Stomach (tissue), 9 donors: ENCODE results near the gene SH3BP2. TPM values are rescaled to one million over a fixed set of nuclear protein-coding genes. Genes with fewer than 3 reads are reported as not detected.

Experiments used
- DNase-seq, 2 donors: peaks; one replicate each; pipeline versions ENCODE4 v3.0.0 to v3.0.0-alpha.2; 2013 to 2019
- H3K27ac ChIP-seq, 5 donors: fragments of 200-600 bp in 4 of 5; sonication (generic) in 4 of 5; one replicate each; pipeline ENCODE4 v1.5.1; 2013 to 2019; ENCODE audit warnings: mild to moderate bottlenecking in 1 of 5, moderate library complexity in 1 of 5
- H3K27me3 ChIP-seq, 3 donors: fragments of 200-600 bp; sonication (generic); one replicate each; pipeline ENCODE4 v1.5.1; 2017 to 2019; ENCODE audit warnings: mixed run types in 1 of 3
- H3K36me3 ChIP-seq, 4 donors: fragments of 200-600 bp; sonication (generic); 1 replicate in 3 of 4; 2 replicates in 1 of 4; pipeline ENCODE4 v1.5.1; 2016 to 2019
- H3K4me1 ChIP-seq, 4 donors: fragments of 200-600 bp; sonication (generic); one replicate each; pipeline ENCODE4 v1.5.1; 2016 to 2019
- H3K4me3 ChIP-seq, 4 donors: fragments of 200-600 bp; sonication (generic) in 3 of 4; one replicate each; pipeline ENCODE4 v1.5.1; 2016 to 2019; ENCODE audit warnings: mild to moderate bottlenecking in 1 of 4
- H3K9me3 ChIP-seq, 4 donors: fragments of 200-600 bp; sonication (generic); one replicate each; pipeline ENCODE4 v1.5.1; 2016 to 2019
- CTCF ChIP-seq, 7 experiments: fragments of 450-650 bp in 4 of 7; fragments of 200-600 bp in 3 of 7; sonication (generic) in 3 of 7; IDR thresholded peaks; one replicate each; pipeline ENCODE4 v1.5.1; 2016 to 2019; ENCODE audit warnings: antibody characterized with exemption in 7 of 7, control low read depth in 2 of 7, mild to moderate bottlenecking in 1 of 7
- EP300 ChIP-seq: sonication (generic); formaldehyde crosslinking; IDR thresholded peaks from one replicate; pipeline ENCODE4 v1.6.1; 2017; ENCODE audit warnings: antibody characterized with exemption
- POLR2A ChIP-seq, 4 donors: fragments of 450-650 bp; IDR thresholded peaks; one replicate each; pipeline ENCODE4 v1.6.1; 2016; ENCODE audit warnings: antibody characterized with exemption in 4 of 4, control low read depth in 2 of 4, mild to moderate bottlenecking in 1 of 4, moderate library complexity in 1 of 4
- POLR2AphosphoS5 ChIP-seq, 3 donors: sonication (generic); formaldehyde crosslinking; IDR thresholded peaks; one replicate each; pipeline ENCODE4 v1.6.1; 2016; ENCODE audit warnings: antibody characterized with exemption in 3 of 3
- WGBS, 5 donors: extraction: QIAGEN DNeasy Blood & Tissue Kit in 3 of 5; methylation state at CpG; one replicate each; pipeline versions ENCODE4 v1.1.5 to v1.1.7; 2013 to 2018; 5-methylcytosine and 5-hydroxymethylcytosine counted together
- intact Hi-C: fragments of 100-400 bp; cut with DNase I; formaldehyde crosslinking; loops from one replicate; pipeline ENCODE4 v1.15.1; 2023; ENCODE audit warnings: low total_unique reads
- polyA plus RNA-seq, 3 donors: library from polyadenylated mRNA; stranded (reverse); fragments of 200-250 nt; gene quantifications; one replicate each; pipeline ENCODE4 v1.2.3, GENCODE V29; 2013
- total RNA-seq, 5 donors: library from RNA; depleted of rRNA; stranded (reverse); fragments of >200 nt; gene quantifications; one replicate each; pipeline versions ENCODE4 v1.1.0 to v1.2.3, GENCODE V29; 2014 to 2016
- donor health status: healthy with polysubstance abuse.
- donor health status: Bipolar disorder and iron deficiency.
- donor health status: healthy.

SH3BP2 gene
- total and polyA plus RNA-seq, 8 donors = 9.0 to 151 (median 32.7) TPM

GRCh38 chr4:2835978-2836377 is 43.1 kb downstream of the SH3BP2 start:
- TF ChIP-seq EP300 (no peak), POLR2AphosphoS5 (IDR thresholded peaks at IDR 0.05) (no peak), POLR2A (IDR thresholded peaks at IDR 0.05) (no peak), CTCF (IDR thresholded peaks at IDR 0.05) (no peak)
- intact Hi-C loops = no loop called here
- Histone ChIP-seq H3K27ac (peak overlapping the region in 3 of 5 donors; percentile 8 to 79 (median 56)), H3K4me3 (no peak overlapping the region), H3K27me3 (no peaks in the 10 kb centered on the region), H3K36me3 (peaks cover 30 to 58% (median 54%) of the 10 kb centered on the region in 4 donors), H3K9me3 (no peaks in the 10 kb centered on the region), H3K4me1 (peaks cover 9 to 46% (median 31%) of the 10 kb centered on the region in 4 donors)
- DNase-seq = peak in 1 of 2 donors; percentile 19
- WGBS, 5 donors = 82 to 100% (median 92%) methylated on average over 1 to 8 of the region's 8 CpGs

- WGBS, 5 donors = 70 to 90% (median 82%) methylated on average over 3 to 5 of the region's 5 CpGs
- intact Hi-C loops = no loop called here
- peak in 1 of 2 donors; percentile 19 for DNase-seq
These were observed 43.5 kb downstream of the SH3BP2 start for GRCh38 chr4:2836391-2836859.

GRCh38 chr4:2837110-2837903 is 44.4 kb downstream of the SH3BP2 start:
- WGBS, 5 donors = 57 to 74% (median 63%) methylated on average over 12 to 20 of the region's 20 CpGs
- DNase-seq = peak in 1 of 2 donors; percentile 22
- Histone ChIP-seq H3K36me3 (peaks cover 18 to 44% (median 41%) of the 10 kb centered on the region in 4 donors), H3K4me1 (peaks cover 9 to 46% (median 31%) of the 10 kb centered on the region in 4 donors), H3K4me3 (peak overlapping the region in 1 of 4 donors; percentile 8), H3K27ac (peak overlapping the region; percentile 26 to 79 (median 57)), H3K27me3 (no peaks in the 10 kb centered on the region), H3K9me3 (no peaks in the 10 kb centered on the region)
- intact Hi-C loops = no loop called here
- no peak for TF ChIP-seq POLR2AphosphoS5 (IDR thresholded peaks at IDR 0.05)
- no peak for TF ChIP-seq POLR2A (IDR thresholded peaks at IDR 0.05)
- TF ChIP-seq EP300 = no peak
- no peak for TF ChIP-seq CTCF (IDR thresholded peaks at IDR 0.05)

More at GRCh38 chr4:2836391-2836859, 43.5 kb downstream of the SH3BP2 start:
- Histone ChIP-seq H3K27me3 (no peaks in the 10 kb centered on the region), H3K27ac (peak overlapping the region in 4 of 5 donors; percentile 8 to 79 (median 66)), H3K36me3 (peaks cover 26 to 53% (median 50%) of the 10 kb centered on the region in 4 donors), H3K4me1 (peaks cover 9 to 46% (median 31%) of the 10 kb centered on the region in 4 donors), H3K4me3 (no peak overlapping the region), H3K9me3 (no peaks in the 10 kb centered on the region)
- TF ChIP-seq EP300 (no peak), POLR2A (IDR thresholded peaks at IDR 0.05) (no peak), POLR2AphosphoS5 (IDR thresholded peaks at IDR 0.05) (no peak), CTCF (IDR thresholded peaks at IDR 0.05) (no peak)

- TF ChIP-seq POLR2AphosphoS5 (IDR thresholded peaks at IDR 0.05) (peak in 1 of 3 donors; percentile 30), CTCF (IDR thresholded peaks at IDR 0.05) (no peak), POLR2A (IDR thresholded peaks at IDR 0.05) (no peak), EP300 (no peak)
- WGBS, 5 donors = 45 to 54% (median 49%) methylated on average over 8 of the region's 8 CpGs
- DNase-seq = peak; percentile 37 to 84
- Histone ChIP-seq H3K9me3 (no peaks in the 10 kb centered on the region), H3K27me3 (no peaks in the 10 kb centered on the region), H3K4me3 (peak overlapping the region in 2 of 4 donors; percentile 8 to 9), H3K27ac (peak overlapping the region; percentile 26 to 79 (median 57)), H3K4me1 (peaks cover 14 to 53% (median 37%) of the 10 kb centered on the region in 4 donors), H3K36me3 (peaks cover 12 to 38% (median 34%) of the 10 kb centered on the region in 4 donors)
- intact Hi-C loops = no loop called here
These were observed 45.1 kb downstream of the SH3BP2 start for GRCh38 chr4:2837904-2838496.
